ENCODE measurements around the gene PGGHG. TPM values are rescaled to one million over a fixed set of nuclear protein-coding genes. Genes with fewer than 3 reads are reported as not detected.

The PGGHG gene
- total and polyA plus RNA-seq, 2 of the 13 experiments (the other 11 are each of a cell fraction or from before 2014, with no cell fraction given), result 5.9 to 14.8 TPM

DNA sequence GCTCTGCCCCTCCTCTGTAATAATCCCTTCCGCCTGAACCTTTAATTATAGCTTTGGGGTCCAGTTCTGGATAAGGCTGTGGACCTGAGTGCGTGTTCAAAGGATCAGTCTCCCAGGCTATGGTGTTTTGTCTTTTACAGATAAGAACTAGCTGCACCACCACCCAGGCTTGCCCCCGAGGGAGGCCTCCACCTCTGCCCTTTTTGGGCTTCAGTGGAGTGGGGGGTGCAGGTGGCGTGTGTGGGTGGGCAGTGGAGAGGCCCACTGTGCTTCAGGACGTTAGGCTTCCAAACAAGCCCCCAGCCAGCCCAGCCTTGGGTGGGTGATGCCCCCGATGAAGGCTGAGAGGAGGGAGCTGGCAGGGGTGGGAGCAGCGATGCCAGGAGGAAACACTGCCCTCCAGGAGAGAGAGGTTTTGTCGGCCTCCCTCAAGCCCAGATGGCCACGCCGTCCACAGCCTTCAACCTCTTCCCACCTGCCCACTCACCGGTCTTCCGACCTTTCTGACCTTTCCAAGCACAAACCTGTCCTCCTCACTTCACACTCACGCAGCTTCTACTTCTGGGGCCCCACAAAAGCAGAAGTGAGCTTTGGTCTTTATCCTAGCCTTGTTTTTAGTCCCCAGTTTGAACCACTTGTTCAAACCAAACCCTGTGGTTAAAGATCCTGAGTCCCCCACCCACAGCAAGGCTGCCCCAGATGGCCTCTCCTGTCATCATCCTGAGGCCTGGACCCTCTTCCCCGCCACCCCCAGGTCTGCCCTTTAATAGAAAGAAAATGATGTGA, 31.8 kb upstream of the PGGHG start:
- H3K4me3 ChIP-seq (replicated peaks in 1 of 3; ENCODE audit: insufficient read depth in 1 of 3, low read depth in 2 of 3, low read length in 3 of 3), result no peak overlapping the region
- peaks cover 0 to 7% of the 10 kb centered on the region in 2 experiments; a peak in 1 of 5 replicates for H3K27me3 ChIP-seq (ENCODE audit: control insufficient read depth in 1 of 2, insufficient read depth in 2 of 2, low read length in 2 of 2)
- no TSS peak for BruUV-seq (replicated peaks)
- H3K9ac ChIP-seq (ENCODE audit: insufficient read depth, low read depth, low read length), result no peak overlapping the region
- in situ Hi-C loops (cut with HindIII; ENCODE audit: extremely low pct_ligation_motif_present, low pct_unique_long_range_greater_than_20kb), result no loop called here
- TF ChIP-seq ZNF343 (CRISPR knock-in tag; IDR thresholded peaks at IDR 0.05), result no peak
- TF ChIP-seq, protein P1, sequence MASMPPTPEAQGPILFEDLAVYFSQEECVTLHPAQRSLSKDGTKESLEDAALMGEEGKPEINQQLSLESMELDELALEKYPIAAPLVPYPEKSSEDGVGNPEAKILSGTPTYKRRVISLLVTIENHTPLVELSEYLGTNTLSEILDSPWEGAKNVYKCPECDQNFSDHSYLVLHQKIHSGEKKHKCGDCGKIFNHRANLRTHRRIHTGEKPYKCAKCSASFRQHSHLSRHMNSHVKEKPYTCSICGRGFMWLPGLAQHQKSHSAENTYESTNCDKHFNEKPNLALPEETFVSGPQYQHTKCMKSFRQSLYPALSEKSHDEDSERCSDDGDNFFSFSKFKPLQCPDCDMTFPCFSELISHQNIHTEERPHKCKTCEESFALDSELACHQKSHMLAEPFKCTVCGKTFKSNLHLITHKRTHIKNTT (CRISPR knock-in tag; IDR thresholded peaks at IDR 0.05), result no peak
- no peak for TF ChIP-seq RORA (CRISPR knock-in tag; IDR thresholded peaks at IDR 0.05)
- TF ChIP-seq, protein P2, sequence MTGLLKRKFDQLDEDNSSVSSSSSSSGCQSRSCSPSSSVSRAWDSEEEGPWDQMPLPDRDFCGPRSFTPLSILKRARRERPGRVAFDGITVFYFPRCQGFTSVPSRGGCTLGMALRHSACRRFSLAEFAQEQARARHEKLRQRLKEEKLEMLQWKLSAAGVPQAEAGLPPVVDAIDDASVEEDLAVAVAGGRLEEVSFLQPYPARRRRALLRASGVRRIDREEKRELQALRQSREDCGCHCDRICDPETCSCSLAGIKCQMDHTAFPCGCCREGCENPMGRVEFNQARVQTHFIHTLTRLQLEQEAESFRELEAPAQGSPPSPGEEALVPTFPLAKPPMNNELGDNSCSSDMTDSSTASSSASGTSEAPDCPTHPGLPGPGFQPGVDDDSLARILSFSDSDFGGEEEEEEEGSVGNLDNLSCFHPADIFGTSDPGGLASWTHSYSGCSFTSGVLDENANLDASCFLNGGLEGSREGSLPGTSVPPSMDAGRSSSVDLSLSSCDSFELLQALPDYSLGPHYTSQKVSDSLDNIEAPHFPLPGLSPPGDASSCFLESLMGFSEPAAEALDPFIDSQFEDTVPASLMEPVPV (CRISPR knock-in tag; IDR thresholded peaks at IDR 0.05), result no peak
- no peak for TF ChIP-seq CBX5 (CRISPR knock-in tag; IDR thresholded peaks at IDR 0.05; ENCODE audit: borderline replicate concordance)
- TF ChIP-seq, protein P3, sequence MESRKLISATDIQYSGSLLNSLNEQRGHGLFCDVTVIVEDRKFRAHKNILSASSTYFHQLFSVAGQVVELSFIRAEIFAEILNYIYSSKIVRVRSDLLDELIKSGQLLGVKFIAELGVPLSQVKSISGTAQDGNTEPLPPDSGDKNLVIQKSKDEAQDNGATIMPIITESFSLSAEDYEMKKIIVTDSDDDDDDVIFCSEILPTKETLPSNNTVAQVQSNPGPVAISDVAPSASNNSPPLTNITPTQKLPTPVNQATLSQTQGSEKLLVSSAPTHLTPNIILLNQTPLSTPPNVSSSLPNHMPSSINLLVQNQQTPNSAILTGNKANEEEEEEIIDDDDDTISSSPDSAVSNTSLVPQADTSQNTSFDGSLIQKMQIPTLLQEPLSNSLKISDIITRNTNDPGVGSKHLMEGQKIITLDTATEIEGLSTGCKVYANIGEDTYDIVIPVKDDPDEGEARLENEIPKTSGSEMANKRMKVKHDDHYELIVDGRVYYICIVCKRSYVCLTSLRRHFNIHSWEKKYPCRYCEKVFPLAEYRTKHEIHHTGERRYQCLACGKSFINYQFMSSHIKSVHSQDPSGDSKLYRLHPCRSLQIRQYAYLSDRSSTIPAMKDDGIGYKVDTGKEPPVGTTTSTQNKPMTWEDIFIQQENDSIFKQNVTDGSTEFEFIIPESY (CRISPR knock-in tag; IDR thresholded peaks at IDR 0.05), result no peak
- no peak for TF ChIP-seq ZNF383 (CRISPR knock-in tag; IDR thresholded peaks at IDR 0.05; ENCODE audit: borderline replicate concordance)
- no peak for TF ChIP-seq REPIN1 (CRISPR knock-in tag; IDR thresholded peaks at IDR 0.05; ENCODE audit: borderline replicate concordance, low read depth)
- TF ChIP-seq RAD51 (IDR thresholded peaks at IDR 0.05; ENCODE audit: borderline replicate concordance), result no peak
- TF ChIP-seq MTF2 (CRISPR knock-in tag; IDR thresholded peaks at IDR 0.05; ENCODE audit: borderline replicate concordance), result no peak
- no peak for TF ChIP-seq ZNF451 (CRISPR knock-in tag; IDR thresholded peaks at IDR 0.05)
- no peak for TF ChIP-seq MEF2D (CRISPR knock-in tag; IDR thresholded peaks at IDR 0.05)
- DNase-seq (ENCODE audit: low spot score), result no peak
- H3K27ac ChIP-seq (ENCODE audit: extremely low read length, insufficient read depth, low read length), result no peak overlapping the region
- ATAC-seq, result no peak
- CTCF ChIA-PET (ENCODE audit: low intra/inter-chr PET ratio, low total read pairs), result no interaction called here
- H2AFZ ChIP-seq (ENCODE audit: low read length), result no peak overlapping the region
- 25% methylated on average over 9 of the region's 14 CpGs for WGBS (ENCODE audit: low lambda C conversion rate)
- peak overlapping the region; percentile 35 for H3K4me2 ChIP-seq (ENCODE audit: low read depth, low read length)
- H3K4me1 ChIP-seq (ENCODE audit: insufficient read depth, low read length), result peaks cover 8% of the 10 kb centered on the region; the same call in 1 of the 2 replicates
- intact Hi-C loops (cut with micrococcal nuclease; ENCODE audit: unreplicated experiment), result no loop called here
- POLR2A ChIA-PET, result no interaction called here
- no peaks in the 10 kb centered on the region for H3K79me2 ChIP-seq (ENCODE audit: insufficient read depth, low read length)
- H3K9me3 ChIP-seq (ENCODE audit: low read length), result no peaks in the 10 kb centered on the region
- H3K36me3 ChIP-seq (replicated peaks in 1 of 2; ENCODE audit: control insufficient read depth in 1 of 2, insufficient read depth in 2 of 2, low read length in 2 of 2), result peaks cover 10 to 14% of the 10 kb centered on the region in 2 experiments; a peak in 3 of 5 replicates
- no peaks in the 10 kb centered on the region for H4K20me1 ChIP-seq (ENCODE audit: insufficient read depth, low read length)
- FAIRE-seq, result no peak
